GM12873 (cell line): ENCODE data around the gene PCNT.

Experiments used
- CTCF ChIP-seq: IDR thresholded peaks from 2 replicates; pipeline ENCODE4 v1.5.1; 2012; ENCODE audit warnings: low read depth, mild to moderate bottlenecking, moderate library complexity, low read length, control low read depth; ENCODE audit not compliant: insufficient read depth; ENCODE audit errors: missing control alignments

The PCNT gene

GRCh38 chr21:46397993-46398392 lies 74.0 kb downstream of the PCNT start:
- no peak for TF ChIP-seq CTCF

GRCh38 chr21:46399129-46399528 lies 75.2 kb downstream of the PCNT start:
- no peak for TF ChIP-seq CTCF

- no peak for TF ChIP-seq CTCF
Observed at GRCh38 chr21:46399686-46400085, 75.7 kb downstream of the PCNT start.

GRCh38 chr21:46401186-46401910 lies 77.4 kb downstream of the PCNT start:
- TF ChIP-seq CTCF: no peak

GRCh38 chr21:46402421-46402820 lies 78.5 kb downstream of the PCNT start:
- TF ChIP-seq CTCF: no peak

GRCh38 chr21:46404306-46404705 lies 80.3 kb downstream of the PCNT start:
- TF ChIP-seq CTCF: no peak

GRCh38 chr21:46406001-46406400 lies 82.0 kb downstream of the PCNT start:
- TF ChIP-seq CTCF: no peak
